Peyer's patch (tissue), 4 donors: ENCODE measurements around the gene ELP2.

Source experiments
- CTCF ChIP-seq, 6 experiments: fragments of 450-650 bp in 4 of 6; fragments of 200-600 bp in 2 of 6; sonication (generic) in 1 of 6; IDR thresholded peaks; one replicate each; pipeline ENCODE4 v1.5.1; 2017 to 2019; ENCODE audit warnings: antibody characterized with exemption in 6 of 6, mild to moderate bottlenecking in 3 of 6, moderate library complexity in 1 of 6
- POLR2A ChIP-seq, 2 donors: fragments of 450-650 bp; IDR thresholded peaks; one replicate each; pipeline ENCODE4 v1.5.1; 2017; ENCODE audit warnings: antibody characterized with exemption in 2 of 2, mild to moderate bottlenecking in 2 of 2, moderate library complexity in 2 of 2

- TF ChIP-seq CTCF (IDR thresholded peaks at IDR 0.05) (no peak), POLR2A (IDR thresholded peaks at IDR 0.05) (no peak)
Measured at GRCh38 chr18:36128530-36128870, 1.2 kb upstream of the ELP2 start.
